GM21825 (cell line): ENCODE data around the gene KRT80.

Source experiments
- ATAC-seq: cut with Tn5 transposase; IDR thresholded peaks from one replicate; pipeline ENCODE4 v1.9.1; 2021; ENCODE audit warnings: mild to moderate bottlenecking, moderate library complexity; ENCODE audit not compliant: unreplicated experiment

The KRT80 gene

DNA sequence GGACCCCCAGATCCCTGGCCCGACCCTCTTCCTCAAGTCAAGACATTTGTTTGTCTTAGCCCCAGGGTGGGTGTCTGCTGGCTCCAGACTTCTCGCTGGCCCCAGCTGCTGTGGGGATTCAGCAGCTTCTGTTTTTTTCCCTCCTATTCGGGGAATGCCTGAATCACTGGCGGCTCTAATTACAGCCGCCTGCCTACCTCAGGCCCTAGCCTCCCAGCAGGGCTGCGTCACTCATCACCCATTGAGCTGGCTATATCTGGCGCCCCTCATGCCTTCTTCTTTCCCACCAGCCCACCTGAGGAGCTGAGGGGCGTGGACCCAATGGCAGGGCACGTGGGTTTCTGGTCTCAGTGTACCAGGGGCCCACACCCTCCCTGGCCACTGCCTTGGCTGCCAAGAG is 10.1 kb downstream of the KRT80 start:
- no peak for ATAC-seq

DNA sequence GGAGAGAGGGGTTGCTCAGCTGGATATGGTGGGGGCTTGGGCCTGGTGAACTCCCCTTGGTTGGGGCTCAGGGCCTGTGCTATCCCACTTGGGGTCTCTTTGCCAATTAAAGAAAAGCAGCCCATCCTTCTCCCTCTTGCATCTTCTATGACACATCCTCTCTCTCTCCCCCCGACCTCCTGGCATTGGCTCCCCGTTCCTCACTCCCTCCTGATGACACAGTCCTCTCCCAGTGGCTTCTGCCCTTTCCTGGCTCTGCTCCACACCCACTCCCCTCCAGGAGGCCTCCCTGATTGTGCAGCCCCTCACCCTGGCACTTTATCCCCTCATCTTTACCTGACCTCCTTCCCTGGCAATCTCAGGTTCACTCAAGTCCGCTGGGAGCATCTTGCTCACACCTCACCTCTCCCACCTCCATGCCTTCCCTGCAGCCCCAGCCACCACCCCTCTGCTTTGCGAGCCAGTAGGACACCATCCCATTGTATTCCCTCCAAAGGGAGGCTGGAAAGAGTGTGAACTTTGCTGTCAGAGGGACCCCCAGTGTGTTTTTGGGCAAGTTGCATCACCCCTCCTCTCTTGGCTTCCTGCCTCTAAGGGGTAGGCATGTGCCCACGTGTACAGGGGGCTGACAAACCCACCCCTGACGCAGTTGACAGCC is 10.7 kb downstream of the KRT80 start:
- no peak for ATAC-seq

DNA sequence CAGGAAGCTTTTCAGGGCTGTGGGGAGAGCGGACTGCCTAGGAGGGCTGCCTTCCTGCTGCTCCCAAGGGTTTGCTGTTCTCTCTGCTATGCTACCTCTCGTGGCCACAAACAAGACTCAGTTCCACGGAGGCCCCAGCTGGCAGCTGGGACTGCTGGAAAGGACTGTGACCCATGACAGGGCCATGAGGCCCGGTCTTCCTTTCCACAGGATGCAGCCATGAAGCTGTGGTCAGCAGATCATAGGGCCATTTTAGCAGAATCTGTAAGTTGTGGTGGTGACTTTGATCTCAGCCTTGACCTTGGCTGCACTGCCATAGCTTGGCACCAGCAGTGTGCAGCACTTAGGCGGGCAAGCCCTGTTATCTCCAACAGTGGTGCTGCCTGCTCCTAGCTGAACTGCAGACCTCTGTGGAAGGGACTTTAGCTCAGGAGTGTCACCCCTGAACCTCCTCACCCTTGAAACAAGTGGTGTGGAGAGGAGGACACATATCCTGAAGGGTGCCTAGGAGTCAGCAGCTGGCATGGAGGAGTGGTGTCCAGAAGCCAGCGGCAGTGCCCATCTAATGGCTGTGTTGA is 12.3 kb downstream of the KRT80 start:
- no peak for ATAC-seq

DNA sequence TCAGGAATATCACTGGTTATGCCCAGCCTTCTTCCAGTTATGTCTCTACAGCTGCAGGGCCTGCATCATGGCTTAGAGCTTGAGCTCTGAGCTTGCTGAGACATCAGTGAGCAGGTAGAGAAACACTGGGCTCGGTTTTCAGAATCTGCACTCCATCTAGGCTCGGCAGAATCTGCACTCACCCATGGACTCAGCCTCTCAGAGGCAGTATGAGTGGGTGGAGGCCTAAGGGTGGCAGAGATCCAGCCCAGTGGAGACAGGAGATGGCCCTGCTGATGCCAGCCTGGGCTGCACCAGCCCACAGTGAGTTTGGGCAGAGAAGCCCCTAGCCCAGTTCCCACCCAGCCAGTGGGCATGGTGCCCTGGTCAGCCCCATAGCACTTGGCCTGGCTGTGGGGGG is 12.8 kb downstream of the KRT80 start:
- ATAC-seq, result no peak

DNA sequence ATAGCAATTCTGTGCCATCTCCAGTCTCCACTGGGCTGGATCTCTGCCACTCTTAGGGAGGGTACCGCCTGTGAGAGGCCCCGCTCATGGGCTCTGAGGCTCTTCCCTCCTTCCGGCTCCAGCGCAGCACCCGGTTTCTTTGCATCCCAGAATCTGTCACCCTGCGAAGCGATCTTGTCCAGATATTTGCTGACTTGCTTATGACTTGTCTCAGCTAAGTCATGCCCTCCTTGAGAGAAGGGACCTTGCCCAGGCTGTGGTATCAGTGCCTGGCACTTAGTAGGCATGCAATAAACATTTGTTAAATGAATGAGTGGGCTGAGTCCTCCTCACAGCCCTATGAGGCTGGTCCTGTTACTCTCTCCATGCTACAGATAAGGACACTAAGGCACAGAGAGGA is 13.4 kb downstream of the KRT80 start:
- ATAC-seq, result no peak

DNA sequence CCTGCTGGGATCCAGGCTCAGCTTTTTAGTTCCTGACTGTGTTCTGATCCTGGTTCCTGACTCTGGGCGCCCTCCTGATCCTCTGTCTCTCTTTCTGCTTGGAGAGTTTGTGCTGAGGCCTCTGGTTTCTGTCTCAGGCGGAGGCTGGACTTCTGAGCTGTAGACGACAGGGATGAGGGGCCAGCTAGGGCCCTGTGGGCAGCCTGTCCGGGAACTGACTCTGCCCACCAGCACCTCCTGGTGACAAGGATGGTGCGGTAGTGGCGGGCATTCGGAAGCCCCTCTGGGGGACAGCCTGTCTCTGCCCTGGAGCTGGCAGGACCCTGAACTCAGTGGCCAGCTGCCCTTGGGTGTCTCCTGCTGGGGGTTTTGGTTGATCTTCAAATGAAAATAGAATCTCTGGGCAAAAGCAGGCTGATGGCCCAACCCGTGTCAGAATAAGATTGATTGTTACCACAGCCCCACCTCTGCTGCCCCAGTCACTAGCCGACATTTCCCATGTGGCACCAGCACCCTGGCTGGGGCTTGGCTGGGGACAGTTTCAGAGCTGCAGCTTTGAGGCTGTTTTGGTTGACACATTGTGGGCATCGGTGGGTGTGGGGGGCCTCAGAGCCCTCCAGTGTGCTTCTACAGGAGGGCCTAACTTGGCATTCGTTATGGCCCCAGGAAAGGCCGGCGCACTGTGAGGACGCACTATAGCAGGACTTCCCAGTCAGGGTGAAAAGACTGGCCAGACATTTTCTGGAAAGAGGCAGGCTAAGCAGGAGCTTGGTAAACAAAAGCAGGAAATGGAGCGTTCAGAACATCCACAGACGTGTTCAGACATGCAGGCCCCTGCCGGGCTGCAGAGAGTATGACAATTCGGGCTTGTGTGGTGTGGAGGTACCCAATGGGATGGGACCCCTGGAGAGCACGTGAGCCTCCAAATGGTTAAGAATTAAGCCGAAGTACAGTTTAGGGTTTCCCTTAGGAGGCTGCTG is 16.2 kb downstream of the KRT80 start:
- no peak for ATAC-seq

DNA sequence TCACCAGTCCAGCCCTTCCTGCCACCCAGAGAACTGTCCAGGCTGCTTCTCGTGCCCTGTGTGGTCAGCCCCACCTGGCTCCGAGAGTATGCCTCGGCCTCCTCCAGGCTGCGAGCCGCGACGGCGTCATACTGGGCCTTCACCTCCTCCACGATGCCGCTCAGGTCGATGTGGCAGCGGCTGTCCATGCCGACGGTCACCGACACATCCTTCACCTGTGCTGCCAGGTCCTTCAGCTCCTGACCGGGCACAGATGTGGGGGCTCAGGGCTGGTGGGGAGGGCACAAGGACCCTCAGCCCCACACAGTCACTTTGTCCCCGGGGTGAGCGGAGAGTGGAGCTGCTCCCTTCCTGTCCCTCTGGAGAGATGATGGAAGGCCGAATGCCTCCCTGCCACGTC is 18.3 kb downstream of the KRT80 start:
- no peak for ATAC-seq

DNA sequence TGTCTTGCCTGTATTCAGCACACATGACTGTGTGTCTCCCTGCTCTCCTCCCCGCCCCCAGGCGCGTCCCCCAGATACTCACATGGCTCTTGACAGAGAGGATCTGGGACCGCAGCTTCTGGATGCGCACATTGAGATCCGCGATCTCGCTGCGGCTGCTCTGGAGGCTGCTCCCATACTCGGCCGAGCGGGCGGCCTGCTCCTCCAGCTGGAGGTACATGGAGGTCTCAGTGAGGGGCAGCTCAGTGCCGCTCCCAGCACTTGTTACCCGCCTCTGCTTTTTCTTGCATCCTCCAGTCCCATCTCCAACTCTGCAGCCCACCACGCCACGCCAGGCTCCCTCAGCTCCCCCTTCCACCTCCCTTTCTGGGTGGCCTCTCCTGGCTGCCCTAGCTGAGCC is 18.9 kb downstream of the KRT80 start:
- ATAC-seq, result no peak

DNA sequence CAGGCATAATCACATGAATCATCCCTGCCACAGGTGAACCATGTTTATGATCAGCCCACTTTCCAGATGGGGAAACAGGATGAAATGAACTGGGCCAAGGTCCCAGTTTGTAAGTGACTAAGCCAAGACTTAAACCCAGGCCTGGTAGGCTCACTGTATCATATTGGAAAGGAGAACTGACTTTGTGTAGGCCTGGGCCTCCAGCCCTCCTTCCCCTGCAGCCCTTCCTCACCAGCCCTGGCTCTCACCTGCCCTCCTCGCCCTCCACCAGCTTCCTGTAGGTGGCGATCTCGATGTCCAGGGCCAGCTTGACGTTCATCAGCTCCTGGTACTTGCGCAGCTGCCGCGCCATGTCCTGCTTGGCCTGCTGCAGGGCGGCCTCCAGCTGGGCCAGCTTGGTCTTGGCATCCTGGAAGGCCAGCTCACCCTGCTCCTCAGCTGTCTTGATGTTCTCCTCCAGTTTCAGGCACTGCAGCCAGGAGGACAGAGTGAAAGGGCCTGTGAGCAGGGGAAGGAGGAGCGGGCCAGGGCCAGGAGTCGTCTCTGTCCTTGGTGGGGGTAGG is 19.8 kb downstream of the KRT80 start:
- ATAC-seq, result no peak

DNA sequence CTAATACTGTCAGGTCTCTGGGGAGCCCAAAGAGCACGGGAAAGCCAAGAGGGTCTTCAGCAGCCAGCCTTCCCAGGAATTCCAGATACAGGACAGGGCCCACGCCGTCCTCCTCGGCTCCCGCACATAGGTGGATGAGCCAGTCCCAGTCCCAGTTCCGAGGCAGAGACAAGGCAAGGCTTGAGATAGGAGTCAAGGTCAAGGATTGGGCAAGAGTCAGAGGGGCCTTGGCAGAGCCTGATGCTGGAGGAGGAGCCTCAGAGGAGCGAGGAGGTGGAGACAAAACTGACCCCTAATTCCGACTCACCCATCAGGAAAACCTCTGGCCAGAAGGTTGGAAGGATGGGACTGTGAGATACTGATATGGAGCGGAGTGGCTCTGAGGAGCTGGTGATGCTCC is 21.0 kb downstream of the KRT80 start:
- no peak for ATAC-seq

DNA sequence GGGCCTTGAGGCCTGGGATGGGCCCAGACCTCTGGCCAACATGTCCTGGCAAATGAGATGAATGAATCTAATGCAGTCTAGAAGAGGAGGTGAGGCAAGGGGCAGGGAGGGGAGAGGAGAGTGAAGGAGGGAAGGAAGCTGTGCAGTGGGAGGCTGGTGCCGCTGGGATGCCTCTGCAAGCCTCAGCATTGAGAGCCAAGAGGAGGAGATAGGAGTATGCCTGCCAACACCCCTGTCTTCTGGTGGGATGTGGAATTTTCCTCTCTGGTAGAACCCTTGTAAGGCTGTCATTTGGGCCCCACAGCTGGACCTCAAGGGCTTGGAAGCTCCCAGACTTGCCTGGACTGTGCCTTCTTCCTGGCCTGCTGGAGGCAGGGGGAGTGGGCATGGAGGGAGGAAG is 21.9 kb downstream of the KRT80 start:
- no peak for ATAC-seq

DNA sequence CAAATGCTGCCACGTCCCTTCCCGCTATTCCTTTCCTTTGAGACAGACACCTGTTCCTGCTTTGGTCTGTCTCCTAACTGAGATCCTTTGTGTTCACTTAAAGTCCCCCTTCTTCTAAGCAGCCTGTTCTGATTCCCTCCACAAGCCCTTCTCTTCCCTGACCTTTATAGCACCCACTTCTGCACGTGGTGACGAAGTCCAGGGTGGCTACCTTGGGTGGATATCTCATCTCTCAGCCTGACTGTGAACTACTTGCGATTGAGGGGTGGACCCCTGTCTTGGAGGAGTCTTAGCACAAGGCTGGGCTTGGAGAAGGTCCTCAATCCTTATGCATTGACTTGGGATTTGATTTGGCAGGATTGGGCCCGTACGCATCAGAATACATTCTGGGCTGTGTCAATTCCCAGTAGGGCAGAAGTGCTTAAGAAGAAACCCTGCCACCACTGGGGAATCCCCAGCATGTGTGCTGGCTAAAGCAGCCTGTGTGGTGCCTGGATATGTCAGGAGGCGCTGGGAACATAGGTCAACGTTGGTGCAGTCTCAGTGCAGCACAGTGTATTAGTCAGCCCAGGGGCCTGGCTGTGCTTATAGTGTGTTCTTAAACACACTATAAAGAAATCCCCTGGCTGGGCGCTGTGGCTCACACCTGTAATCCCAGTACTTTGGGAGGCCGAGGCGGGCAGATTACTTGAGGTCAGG is 23.6 kb downstream of the KRT80 start:
- ATAC-seq, result no peak

DNA sequence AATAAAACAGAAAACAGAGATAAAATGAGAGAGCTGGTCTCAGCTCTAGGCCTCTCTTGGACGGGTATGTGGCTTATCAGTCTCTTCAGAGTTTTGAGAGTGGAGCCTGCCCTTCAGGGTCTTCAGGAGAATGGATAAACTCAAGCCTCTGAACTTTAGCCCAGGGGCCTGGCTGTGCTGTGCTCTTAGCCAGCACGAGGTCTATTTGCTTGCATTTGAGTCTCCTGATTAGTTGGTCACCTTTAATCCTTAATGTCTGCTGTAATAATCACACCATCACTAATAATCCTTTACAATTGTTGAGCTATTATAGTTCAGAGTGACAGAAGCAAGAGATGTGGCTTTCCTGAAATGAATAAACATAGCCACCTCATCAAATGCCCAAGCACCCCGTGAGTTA is 24.3 kb downstream of the KRT80 start:
- no peak for ATAC-seq

DNA sequence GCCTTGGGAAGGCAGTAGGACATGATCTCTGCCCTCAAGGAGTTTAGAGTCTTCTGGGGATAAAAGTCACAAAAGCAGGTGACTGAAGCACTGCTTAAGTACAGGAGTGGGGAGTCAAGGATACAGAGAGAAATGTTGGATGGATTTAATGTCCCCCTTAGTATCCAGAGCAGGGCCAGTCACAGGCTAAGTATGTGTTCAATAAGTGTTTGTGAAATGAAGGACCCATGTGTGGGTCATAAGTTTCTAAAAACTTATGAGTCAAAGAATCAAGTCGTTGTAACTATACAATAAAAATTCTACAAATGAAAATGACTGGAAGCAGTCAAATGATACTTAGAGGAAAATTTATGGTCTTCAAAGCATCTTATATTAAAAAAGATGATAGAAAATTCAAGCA is 25.1 kb downstream of the KRT80 start:
- no peak for ATAC-seq

DNA sequence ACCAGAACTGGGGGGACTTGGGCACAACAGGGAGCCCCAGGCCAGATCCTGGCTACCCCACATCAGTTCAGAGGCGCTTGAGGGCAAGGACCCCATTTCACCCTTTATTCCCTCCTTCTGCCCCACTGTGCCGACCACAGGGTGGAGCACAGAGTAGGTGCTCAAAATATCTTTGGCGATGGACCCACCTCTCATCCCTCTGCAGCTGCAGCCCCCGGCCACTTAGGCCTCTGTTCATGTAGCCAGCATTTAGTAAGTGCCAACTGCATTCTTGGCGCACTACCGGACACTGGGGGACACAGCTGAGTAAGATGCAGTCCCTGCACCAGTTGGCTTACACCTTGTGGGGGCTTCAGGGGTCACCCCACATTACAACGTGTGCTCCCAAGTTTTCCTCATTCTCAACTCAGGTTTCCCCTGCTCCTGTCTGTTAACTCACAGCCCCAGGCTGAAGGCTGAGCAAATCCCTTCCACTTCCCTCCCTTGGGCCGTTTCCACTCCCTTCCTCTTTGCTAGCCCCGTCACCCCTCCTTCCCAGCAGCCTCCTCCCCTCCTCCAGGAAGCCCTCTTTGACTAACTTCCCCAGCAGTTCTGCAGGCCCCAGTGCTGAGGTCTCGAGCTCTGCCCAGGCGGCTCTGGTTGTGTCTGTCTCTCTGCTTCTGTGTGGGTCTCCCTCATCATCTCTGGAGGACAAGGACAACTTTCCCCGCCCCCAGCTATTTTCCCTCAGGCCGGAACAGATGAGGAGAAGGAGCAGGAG is 26.5 kb downstream of the KRT80 start:
- no peak for ATAC-seq

DNA sequence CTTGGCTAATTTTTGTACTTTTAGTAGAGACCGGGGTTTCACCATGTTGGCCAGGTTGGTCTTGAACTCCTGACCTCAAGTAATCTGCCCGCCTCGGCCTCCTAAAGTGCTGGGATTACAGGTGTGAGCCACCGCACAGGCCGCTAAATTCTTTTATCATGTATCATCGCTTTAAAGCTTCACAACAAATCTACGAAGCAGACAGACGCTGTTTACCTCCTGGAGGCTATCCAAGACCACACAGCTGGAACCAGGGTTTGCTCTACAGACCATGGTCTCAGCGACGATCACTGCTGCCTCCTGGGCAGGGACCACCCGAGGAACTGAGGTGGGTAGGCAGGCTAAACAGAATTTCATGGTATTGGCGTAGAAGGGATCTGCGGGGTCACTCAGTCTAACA is 27.2 kb downstream of the KRT80 start:
- ATAC-seq, result no peak

DNA sequence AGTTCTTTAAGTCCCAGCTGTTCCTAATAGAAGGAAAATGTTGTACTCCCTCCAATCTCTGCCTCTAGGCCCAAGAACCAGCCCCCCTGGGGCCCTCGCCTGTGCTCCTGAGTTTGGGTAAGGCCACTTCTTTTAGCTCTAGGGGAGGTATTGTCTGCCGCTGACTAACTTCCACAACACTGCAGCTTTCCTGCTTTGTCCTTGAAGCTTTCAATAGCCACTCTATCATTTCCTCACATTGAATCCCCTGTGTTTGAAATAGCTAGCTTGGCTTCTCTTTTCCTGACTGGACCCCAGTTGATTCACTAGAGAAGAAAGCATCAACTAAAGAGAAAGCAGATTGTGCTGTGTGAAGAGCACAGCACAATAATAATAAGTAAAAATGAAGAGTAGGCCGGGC is 28.8 kb downstream of the KRT80 start:
- ATAC-seq, result no peak

DNA sequence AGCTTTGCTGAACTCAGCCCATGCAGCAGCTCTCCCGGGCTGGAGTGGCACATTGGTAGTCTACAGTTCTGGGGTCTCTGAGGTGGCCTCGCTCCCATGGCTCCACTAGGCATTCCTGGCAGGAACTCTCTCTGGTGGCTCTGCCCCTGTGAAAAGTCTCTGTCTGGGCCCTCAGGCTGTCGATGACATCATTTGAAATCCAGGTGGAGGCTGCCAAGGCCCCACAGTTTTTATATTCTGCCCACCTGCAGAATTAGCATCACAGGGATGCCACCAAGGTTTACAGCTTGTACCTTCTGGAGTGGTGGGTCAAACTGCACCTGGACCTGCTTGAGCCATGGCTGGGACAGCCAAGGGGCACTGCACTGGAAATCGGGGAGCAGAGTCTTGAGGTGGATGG is 31.6 kb downstream of the KRT80 start:
- ATAC-seq, result no peak

DNA sequence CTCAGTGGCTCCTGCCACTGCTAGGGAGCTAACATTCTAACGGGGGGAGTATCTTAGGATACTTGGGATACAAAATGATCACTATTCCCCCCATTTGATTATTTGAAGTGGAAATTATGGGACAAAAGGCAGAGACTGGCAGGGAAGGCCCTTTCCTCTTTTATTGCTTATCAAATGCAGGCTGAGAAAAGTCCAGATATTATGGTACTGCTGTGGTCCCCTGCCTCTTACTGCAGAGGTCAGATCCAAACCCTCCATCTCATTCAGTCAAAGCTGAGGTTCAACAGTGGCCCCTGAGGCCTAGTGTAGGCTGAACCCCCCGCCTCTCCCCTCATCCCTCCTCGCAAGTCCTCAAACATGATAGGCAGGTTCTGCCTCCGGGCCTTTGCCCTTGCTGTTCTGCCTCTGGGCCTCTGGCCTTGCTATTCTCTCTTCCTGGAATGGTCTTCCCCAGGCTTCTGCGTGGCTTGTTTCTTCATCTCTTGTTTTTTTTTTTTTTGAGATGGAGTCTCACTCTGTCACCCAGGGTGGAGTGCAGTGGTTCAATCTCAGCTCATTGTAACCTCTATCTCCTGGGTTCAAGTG is 34.2 kb downstream of the KRT80 start:
- no peak for ATAC-seq
